PC-9 (cell line): ENCODE results near the gene HOXB5. TPM values are rescaled to one million over a fixed set of nuclear protein-coding genes. Genes with fewer than 3 reads are reported as not detected.

Experiments
- BruUV-seq: library from RNA; stranded (reverse); fragments of 400-500 nt; replicated peaks from 2 replicates; lab custom pipeline; 2021; lab: Mats Ljungman, UMichigan
- CTCF ChIA-PET: fragments of 300-600 bp; sonication (Branson Sonifier 250); formaldehyde crosslinking; loops from one replicate; lab custom pipeline; 2022; ENCODE audit warnings: antibody characterized with exemption; lab: Charles Lee
- POLR2A ChIA-PET: fragments of 300-600 bp; sonication (Branson Sonifier 250); formaldehyde crosslinking; loops from one replicate; lab custom pipeline; 2022; ENCODE audit warnings: antibody characterized with exemption; ENCODE audit not compliant: unreplicated experiment; lab: Charles Lee
- DNase-seq, 2 experiments: peaks; one replicate each; pipeline versions ENCODE4 v3.0.0 to v3.0.0-alpha.2; 2015 to 2022; ENCODE audit warnings: mixed read lengths in 1 of 2
- H2AFZ ChIP-seq: fragments of 200-600 bp; sonication (generic); 2 replicates; pipeline ENCODE4 v1.8.1; 2017; ENCODE audit warnings: antibody characterized with exemption
- H3F3A ChIP-seq: fragments of 200-600 bp; sonication (generic); 2 replicates; pipeline ENCODE4 v1.8.1; 2017; ENCODE audit warnings: antibody characterized with exemption, mild to moderate bottlenecking, low read depth; ENCODE audit not compliant: insufficient read depth
- H3K27ac ChIP-seq: fragments of 200-600 bp; sonication (generic); 2 replicates; pipeline ENCODE4 v1.6.1; 2016; ENCODE audit warnings: mixed run types
- H3K27me3 ChIP-seq: fragments of 200-600 bp; sonication (generic); 2 replicates; pipeline ENCODE4 v1.6.1; 2016; ENCODE audit warnings: low read depth, mixed run types; ENCODE audit not compliant: insufficient read depth
- H3K36me3 ChIP-seq: fragments of 200-600 bp; sonication (generic); 2 replicates; pipeline ENCODE4 v1.6.1; 2016; ENCODE audit warnings: low read depth, mixed run types
- H3K4me1 ChIP-seq: fragments of 200-600 bp; sonication (generic); replicated peaks from 2 replicates; pipeline ENCODE4 v1.6.1; 2016; ENCODE audit warnings: mixed run types; ENCODE audit not compliant: insufficient read depth
- H3K4me2 ChIP-seq: fragments of 200-600 bp; sonication (generic); 2 replicates; pipeline ENCODE4 v1.6.1; 2017; ENCODE audit warnings: mixed run types
- H3K4me3 ChIP-seq: fragments of 200-600 bp; sonication (generic); 2 replicates; pipeline ENCODE4 v1.6.1; 2016; ENCODE audit warnings: mixed run types
- H3K79me2 ChIP-seq: fragments of 200-600 bp; sonication (generic); 2 replicates; pipeline ENCODE4 v1.6.1; 2017; ENCODE audit warnings: low read depth, mixed run types
- H3K9me2 ChIP-seq: fragments of 200-600 bp; sonication (generic); 2 replicates; pipeline ENCODE4 v1.8.1; 2017; ENCODE audit warnings: mild to moderate bottlenecking; ENCODE audit not compliant: insufficient read depth
- H3K9me3 ChIP-seq: fragments of 200-600 bp; sonication (generic); 2 replicates; pipeline ENCODE4 v1.8.1; 2016; ENCODE audit warnings: low read depth; ENCODE audit not compliant: insufficient read depth
- H4K20me1 ChIP-seq: fragments of 200-600 bp; sonication (generic); 2 replicates; pipeline ENCODE4 v1.8.1; 2017; ENCODE audit not compliant: insufficient read depth
- CTCF ChIP-seq: fragments of 200-600 bp; sonication (generic); conservative IDR thresholded peaks from 2 replicates; pipeline ENCODE4 v1.6.1; 2017; ENCODE audit warnings: mixed run types, antibody characterized with exemption, mild to moderate bottlenecking, moderate library complexity
- EZH2 ChIP-seq: fragments of 200-600 bp; sonication (generic); IDR thresholded peaks from 2 replicates; pipeline ENCODE4 v1.8.0; 2017; ENCODE audit warnings: antibody characterized with exemption, low read depth
- intact Hi-C: fragments of 100-400 bp; cut with micrococcal nuclease; formaldehyde crosslinking; loops from one replicate; pipeline ENCODE4 v1.10.0; 2022; ENCODE audit not compliant: unreplicated experiment
- total RNA-seq: library from RNA; stranded (reverse); gene quantifications from 2 replicates; pipeline ENCODE4 v1.2.3, GENCODE V29; 2021

The HOXB5 gene
- total RNA-seq, 1 experiment from 2014 or later = 12.9 TPM

DNA sequence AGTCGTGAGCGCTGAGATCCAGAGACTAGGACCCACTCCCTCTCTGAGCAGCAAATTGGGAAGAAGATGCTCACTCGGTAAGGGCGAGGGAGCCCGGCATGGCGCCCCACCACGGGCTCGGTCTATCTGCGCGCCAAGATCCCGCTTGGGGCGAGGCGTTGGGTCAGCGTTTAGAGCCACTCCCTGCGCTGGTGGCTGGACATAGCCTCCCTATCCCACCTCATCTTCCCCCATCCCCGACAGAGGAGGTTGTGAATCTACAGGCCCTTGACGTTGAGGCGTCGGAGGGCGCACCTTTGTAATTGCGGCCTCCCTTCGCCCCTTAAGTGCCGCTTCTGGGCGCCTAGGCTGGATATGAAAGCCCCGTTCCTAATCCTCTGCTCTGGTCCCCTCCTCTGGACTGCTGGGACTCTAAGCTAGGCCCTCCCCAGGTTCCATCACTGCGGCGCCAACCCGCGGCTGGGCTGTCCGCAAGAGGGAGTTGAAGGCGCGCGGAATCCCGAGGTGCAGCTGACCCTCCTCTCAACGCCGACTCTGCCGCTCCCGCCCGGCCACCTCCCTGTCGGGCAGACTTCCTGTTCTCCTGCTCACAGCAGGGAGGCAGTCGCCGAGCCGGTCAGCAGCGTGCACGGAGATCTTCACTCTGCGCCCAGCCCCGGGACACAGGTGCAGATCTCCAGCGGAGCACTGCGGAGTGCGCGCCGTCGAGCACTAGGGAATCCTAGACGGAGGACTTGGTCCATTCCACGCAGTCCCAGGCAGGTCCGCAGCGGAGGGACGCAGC, 48.7 kb upstream of the HOXB5 start:
- no peak for DNase-seq
- Histone ChIP-seq H3K79me2 (no peaks in the 10 kb centered on the region), H3K4me3 (no peak overlapping the region), H2AFZ (no peak overlapping the region), H3K36me3 (no peaks in the 10 kb centered on the region), H3K27me3 (peaks cover 89% of the 10 kb centered on the region), H3K4me1 (no peaks in the 10 kb centered on the region), H3F3A (no peaks in the 10 kb centered on the region), H4K20me1 (no peaks in the 10 kb centered on the region), H3K4me2 (no peak overlapping the region), H3K9me3 (no peaks in the 10 kb centered on the region), H3K27ac (no peak overlapping the region), H3K9me2 (no peaks in the 10 kb centered on the region)
- ChIA-PET POLR2A (no interaction called here), CTCF (no interaction called here)
- intact Hi-C loops = no loop called here
- BruUV-seq = no TSS peak
- no peak for TF ChIP-seq EZH2
- TF ChIP-seq CTCF = no peak

- Histone ChIP-seq H3K27me3 (peaks cover 90% of the 10 kb centered on the region), H3K9me2 (no peaks in the 10 kb centered on the region), H3K36me3 (no peaks in the 10 kb centered on the region), H3K27ac (no peak overlapping the region), H3K9me3 (no peaks in the 10 kb centered on the region), H3F3A (no peaks in the 10 kb centered on the region), H4K20me1 (no peaks in the 10 kb centered on the region), H3K4me1 (no peaks in the 10 kb centered on the region), H3K4me2 (no peak overlapping the region), H2AFZ (no peak overlapping the region), H3K4me3 (no peak overlapping the region), H3K79me2 (no peaks in the 10 kb centered on the region)
- BruUV-seq = no TSS peak
- intact Hi-C loops = no loop called here
- ChIA-PET POLR2A (no interaction called here), CTCF (no interaction called here)
- no peak for DNase-seq
- no peak for TF ChIP-seq CTCF
These were observed 48.0 kb upstream of the HOXB5 start for GRCh38 chr17:48641541-48642058.

- ChIA-PET POLR2A (no interaction called here), CTCF (no interaction called here)
- DNase-seq = no peak
These were observed 47.2 kb upstream of the HOXB5 start for GRCh38 chr17:48640858-48641180.

More at GRCh38 chr17:48640858-48641180, 47.2 kb upstream of the HOXB5 start:
- BruUV-seq = no TSS peak
- no peaks in the 10 kb centered on the region for H3K36me3 ChIP-seq
- no peak overlapping the region for H3K4me3 ChIP-seq
- H3K27ac ChIP-seq = no peak overlapping the region
- TF ChIP-seq CTCF (no peak), EZH2 (no peak)
- intact Hi-C loops = no loop called here
- no peaks in the 10 kb centered on the region for H3F3A ChIP-seq
- no peaks in the 10 kb centered on the region for H4K20me1 ChIP-seq
- H3K27me3 ChIP-seq = peaks cover 88% of the 10 kb centered on the region
- no peaks in the 10 kb centered on the region for H3K9me2 ChIP-seq
- no peak overlapping the region for H3K4me2 ChIP-seq
- no peaks in the 10 kb centered on the region for H3K79me2 ChIP-seq
- H2AFZ ChIP-seq = no peak overlapping the region
- no peaks in the 10 kb centered on the region for H3K9me3 ChIP-seq
- no peaks in the 10 kb centered on the region for H3K4me1 ChIP-seq
